K562 (cell line): ENCODE data around the gene DCHS2. TPM values are rescaled to one million over a fixed set of nuclear protein-coding genes. Genes with fewer than 3 reads are reported as not detected.

ENCODE experiments used
- FOSL1 ChIP-seq: fragments of 200-800 bp; sonication (Bioruptor generic); conservative IDR thresholded peaks from 2 replicates; pipeline ENCODE4 v1.6.1; 2016; ENCODE audit warnings: missing genetic modification characterization, missing compliant biosample characterization
- FOXA1 ChIP-seq: fragments of 450-650 bp; IDR thresholded peaks from 2 replicates; pipeline ENCODE4 v1.6.1; 2016; ENCODE audit warnings: mild to moderate bottlenecking, borderline replicate concordance
- HCFC1 ChIP-seq: IDR thresholded peaks from 2 replicates; pipeline ENCODE4 v1.6.1; 2012; ENCODE audit warnings: low read depth, low read length, improper control_type of control experiment
- HDAC1 ChIP-seq, 2 experiments: fragments of 450-650 bp; IDR thresholded peaks; 2 replicates each; pipeline ENCODE4 v1.6.1; 2016 to 2017; ENCODE audit warnings: inconsistent platforms in 1 of 2, mild to moderate bottlenecking in 1 of 2, moderate library complexity in 1 of 2
- JUND ChIP-seq, 2 experiments: IDR thresholded peaks; 2 replicates in 1 of 2; 3 replicates in 1 of 2; pipeline ENCODE4 v1.6.1; 2011; ENCODE audit warnings: borderline replicate concordance in 2 of 2, low read depth in 2 of 2, low read length in 2 of 2, improper control_type of control experiment in 1 of 2, missing biosample characterization in 1 of 2, missing genetic modification characterization in 1 of 2, missing genetic modification reagents in 1 of 2
- KAT2B ChIP-seq: IDR thresholded peaks from one replicate; pipeline ENCODE4 v1.6.1; 2012; ENCODE audit warnings: low read depth, mild to moderate bottlenecking, control low read depth, inconsistent platforms, low read length, moderate library complexity
- KDM1A ChIP-seq, 2 experiments: fragments of 450-650 bp; IDR thresholded peaks; 2 replicates each; pipeline ENCODE4 v1.6.1; 2016; ENCODE audit warnings: mild to moderate bottlenecking in 2 of 2
- LCOR ChIP-seq: sonication (generic); formaldehyde crosslinking; IDR thresholded peaks from 2 replicates; pipeline ENCODE4 v1.8.0; 2022; ENCODE audit warnings: mild to moderate bottlenecking, missing genetic modification reagents
- LEF1 ChIP-seq: fragments of 450-650 bp; IDR thresholded peaks from 2 replicates; pipeline ENCODE4 v1.6.1; 2016; ENCODE audit warnings: mild to moderate bottlenecking
- NFIC ChIP-seq: fragments of 450-650 bp; IDR thresholded peaks from 2 replicates; pipeline ENCODE4 v1.6.1; 2017; ENCODE audit warnings: mild to moderate bottlenecking, inconsistent platforms
- PKNOX1 ChIP-seq: fragments of 450-650 bp; IDR thresholded peaks from 2 replicates; pipeline ENCODE4 v1.6.1; 2016
- RCOR1 ChIP-seq, 2 experiments: IDR thresholded peaks; 2 replicates each; pipeline ENCODE4 v1.6.1; 2012; ENCODE audit warnings: low read depth in 2 of 2, low read length in 2 of 2, borderline replicate concordance in 1 of 2, improper control_type of control experiment in 1 of 2
- RNF2 ChIP-seq: sonication (generic); IDR thresholded peaks from 2 replicates; pipeline ENCODE4 v1.6.1; 2016
- SMARCA5 ChIP-seq: fragments of 450-650 bp; IDR thresholded peaks from 2 replicates; pipeline ENCODE4 v1.6.1; 2016
- SMARCE1 ChIP-seq: fragments of 450-650 bp; IDR thresholded peaks from 2 replicates; pipeline ENCODE4 v1.7.1; 2016; ENCODE audit warnings: mild to moderate bottlenecking
- SNRNP70 ChIP-seq: fragments of 200-400 bp; formaldehyde crosslinking; optimal IDR thresholded peaks from 2 replicates; pipeline ENCODE3; 2017; ENCODE audit warnings: low read depth, low read length
- SRF ChIP-seq, 2 experiments: fragments of 250-450, 450-650 bp in 1 of 2; sonication (Bioruptor Pico) in 1 of 2; sonication (generic) in 1 of 2; formaldehyde crosslinking; IDR thresholded peaks; 2 replicates each; pipeline versions ENCODE4 v1.5.0 to v1.5.1; 2020 to 2022; ENCODE audit warnings: mild to moderate bottlenecking in 1 of 2, missing genetic modification reagents in 1 of 2
- TAF9B ChIP-seq: fragments of 450-650 bp; IDR thresholded peaks from 2 replicates; pipeline ENCODE4 v1.6.1; 2018; ENCODE audit warnings: mild to moderate bottlenecking; ENCODE audit not compliant: partially characterized antibody
- ZBTB7A ChIP-seq: IDR thresholded peaks from 2 replicates; pipeline ENCODE4 v1.6.1; 2011; ENCODE audit warnings: low read depth, mild to moderate bottlenecking, low read length, moderate library complexity, borderline replicate concordance; ENCODE audit not compliant: control insufficient read depth
- ZC3H11A ChIP-seq: IDR thresholded peaks from 2 replicates; pipeline ENCODE4 v1.6.1; 2012; ENCODE audit warnings: low read depth, low read length, improper control_type of control experiment
- ZFP36 ChIP-seq: fragments of 150-350 bp; IDR thresholded peaks from 2 replicates; pipeline ENCODE4 v1.6.1; 2018; ENCODE audit warnings: low read length, low read depth; ENCODE audit not compliant: partially characterized antibody
- polyA plus RNA-seq, 8 experiments: library from polyadenylated mRNA; depleted of rRNA in 4 of 8; stranded (reverse) in 5 of 8; unstranded in 3 of 8; fragments of >200 nt; fragmentation: Nextera tagmentation in 2 of 8; fragmentation: Illumina TruSeq in 1 of 8; extraction: Ambion mirVana in 2 of 8; extraction: Trizol in 1 of 8; gene quantifications; 2 replicates each; pipeline versions ENCODE4 v1.2.1 to v1.2.3, GENCODE V29; 2011 to 2014; ENCODE audit warnings: inconsistent platforms in 1 of 8, missing spikeins in 1 of 8
- total RNA-seq, 7 experiments: library from RNA; depleted of rRNA in 6 of 7; stranded (reverse); fragments of >200 nt in 6 of 7; fragmentation: Illumina TruSeq in 2 of 7; extraction: Trizol in 2 of 7; gene quantifications; 2 replicates each; pipeline versions ENCODE4 v1.2.1 to v1.2.3, GENCODE V29; 2011 to 2021; ENCODE audit warnings: low replicate concordance in 1 of 7
- TF ChIP-seq, protein P1 (sequence below): fragments of 450-650 bp; IDR thresholded peaks from 2 replicates; pipeline ENCODE4 v1.6.1; 2014; ENCODE audit warnings: low read depth, mild to moderate bottlenecking, moderate library complexity, borderline replicate concordance
- TF ChIP-seq, protein P2 (sequence below): IDR thresholded peaks from 3 replicates; pipeline ENCODE4 v1.6.1; 2011; ENCODE audit warnings: borderline replicate concordance, mild to moderate bottlenecking; ENCODE audit not compliant: insufficient read length, insufficient read depth

Gene DCHS2
- total and polyA plus RNA-seq, 9 of the 15 experiments (the other 6 are each of a cell fraction or from before 2014, with no cell fraction given): 0.49 to 7.1 (median 5.3) TPM

- TF ChIP-seq SRF (CRISPR knock-in tag; IDR thresholded peaks at IDR 0.05): peak in 1 of 2 experiments; percentile 72; a peak in 1 of 4 replicates
- no peak for TF ChIP-seq ZC3H11A
- TF ChIP-seq, protein P1, sequence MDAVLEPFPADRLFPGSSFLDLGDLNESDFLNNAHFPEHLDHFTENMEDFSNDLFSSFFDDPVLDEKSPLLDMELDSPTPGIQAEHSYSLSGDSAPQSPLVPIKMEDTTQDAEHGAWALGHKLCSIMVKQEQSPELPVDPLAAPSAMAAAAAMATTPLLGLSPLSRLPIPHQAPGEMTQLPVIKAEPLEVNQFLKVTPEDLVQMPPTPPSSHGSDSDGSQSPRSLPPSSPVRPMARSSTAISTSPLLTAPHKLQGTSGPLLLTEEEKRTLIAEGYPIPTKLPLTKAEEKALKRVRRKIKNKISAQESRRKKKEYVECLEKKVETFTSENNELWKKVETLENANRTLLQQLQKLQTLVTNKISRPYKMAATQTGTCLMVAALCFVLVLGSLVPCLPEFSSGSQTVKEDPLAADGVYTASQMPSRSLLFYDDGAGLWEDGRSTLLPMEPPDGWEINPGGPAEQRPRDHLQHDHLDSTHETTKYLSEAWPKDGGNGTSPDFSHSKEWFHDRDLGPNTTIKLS: no peak
- no peak for TF ChIP-seq FOSL1 (tag)
- TF ChIP-seq JUND (IDR thresholded peaks at IDR 0.05; ENCODE audit: borderline replicate concordance, low read depth, low read length): 0 out of 2 replicates have a peak, but pooled peaks have one; percentile 5
- TF ChIP-seq JUND (tag; IDR thresholded peaks at IDR 0.05; ENCODE audit: borderline replicate concordance, low read depth, low read length): no peak
- no peak for TF ChIP-seq SMARCA5
- no peak for TF ChIP-seq TAF9B
- TF ChIP-seq LEF1: no peak
- no peak for TF ChIP-seq RNF2
- TF ChIP-seq SMARCE1: peak; percentile 18; the same call in 1 of the 2 replicates
- no peak for TF ChIP-seq FOXA1
- TF ChIP-seq, protein P2, sequence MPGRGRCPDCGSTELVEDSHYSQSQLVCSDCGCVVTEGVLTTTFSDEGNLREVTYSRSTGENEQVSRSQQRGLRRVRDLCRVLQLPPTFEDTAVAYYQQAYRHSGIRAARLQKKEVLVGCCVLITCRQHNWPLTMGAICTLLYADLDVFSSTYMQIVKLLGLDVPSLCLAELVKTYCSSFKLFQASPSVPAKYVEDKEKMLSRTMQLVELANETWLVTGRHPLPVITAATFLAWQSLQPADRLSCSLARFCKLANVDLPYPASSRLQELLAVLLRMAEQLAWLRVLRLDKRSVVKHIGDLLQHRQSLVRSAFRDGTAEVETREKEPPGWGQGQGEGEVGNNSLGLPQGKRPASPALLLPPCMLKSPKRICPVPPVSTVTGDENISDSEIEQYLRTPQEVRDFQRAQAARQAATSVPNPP: no peak
- peak; percentile 32 to 37; a peak in 1 of 4 replicates for TF ChIP-seq KDM1A (IDR thresholded peaks at IDR 0.05)
- peak in 1 of 2 experiments; percentile 36; a peak in 1 of 4 replicates for TF ChIP-seq HDAC1 (IDR thresholded peaks at IDR 0.05)
- TF ChIP-seq ZFP36: peak; percentile 8
- no peak for TF ChIP-seq HCFC1
- 0 out of 2 replicates have a peak, but pooled peaks have one; percentile 34 for TF ChIP-seq ZBTB7A
- no peak for TF ChIP-seq SNRNP70
- peak in 1 of 2 experiments; percentile 61; a peak in 1 of 4 replicates for TF ChIP-seq RCOR1 (IDR thresholded peaks at IDR 0.05; ENCODE audit: borderline replicate concordance in 1 of 2, low read depth in 2 of 2, low read length in 2 of 2)
- TF ChIP-seq PKNOX1: peak; percentile 19; the same call in 1 of the 2 replicates
- no peak for TF ChIP-seq KAT2B
- TF ChIP-seq NFIC: no peak
- no peak for TF ChIP-seq LCOR
Observed at GRCh38 chr4:154416190-154416547, 75.4 kb downstream of the DCHS2 start (continued).
